Muscle of arm (tissue), 14 donors: Measurements from ENCODE around the gene SFT2D3. TPM values are rescaled to one million over a fixed set of nuclear protein-coding genes. Genes with fewer than 3 reads are reported as not detected.

Source experiments
- DNase-seq: peaks from one replicate; pipeline ENCODE4 v3.0.0-alpha.2; 2013
- long read RNA-seq, 11 donors: transcript quantifications; one replicate each; lab custom pipeline, GENCODE V29; 2026
- polyA plus RNA-seq, 12 donors: library from polyadenylated mRNA; unstranded; fragments of 120-200 nt; gene quantifications; one replicate each; pipeline ENCODE4 v1.2.1, GENCODE V29; 2013; ENCODE audit not compliant: insufficient read length in 12 of 12

Gene SFT2D3, protein sequence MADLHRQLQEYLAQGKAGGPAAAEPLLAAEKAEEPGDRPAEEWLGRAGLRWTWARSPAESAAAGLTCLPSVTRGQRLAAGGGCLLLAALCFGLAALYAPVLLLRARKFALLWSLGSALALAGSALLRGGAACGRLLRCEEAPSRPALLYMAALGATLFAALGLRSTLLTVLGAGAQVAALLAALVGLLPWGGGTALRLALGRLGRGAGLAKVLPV
- polyA plus RNA-seq = not detected
- long read RNA-seq, donor 1, transcript SFT2D3-201 (1 exons, 3,735 nt) = major isoform, 33 of 33 reads
- long read RNA-seq, donor 1, partial matches to known transcripts = 0 of 33 reads
- long read RNA-seq, donor 1, other reads (novel, unspliced or antisense) = 0 of 33 reads
- long read RNA-seq, donor 2, transcript SFT2D3-201 (1 exons, 3,735 nt) = major isoform, 23 of 87 reads
- long read RNA-seq, donor 2, partial matches to known transcripts = 64 of 87 reads
- long read RNA-seq, donor 2, other reads (novel, unspliced or antisense) = 0 of 87 reads
- long read RNA-seq, donor 3, transcript SFT2D3-201 (1 exons, 3,735 nt) = major isoform, 16 of 16 reads
- long read RNA-seq, donor 3, partial matches to known transcripts = 0 of 16 reads
- long read RNA-seq, donor 3, other reads (novel, unspliced or antisense) = 0 of 16 reads
- long read RNA-seq, donor 4, transcript SFT2D3-201 (1 exons, 3,735 nt) = major isoform, 6 of 16 reads
- long read RNA-seq, donor 4, partial matches to known transcripts = 10 of 16 reads
- long read RNA-seq, donor 4, other reads (novel, unspliced or antisense) = 0 of 16 reads
- long read RNA-seq, donor 5, transcript SFT2D3-201 (1 exons, 3,735 nt) = major isoform, 18 of 18 reads
- long read RNA-seq, donor 5, partial matches to known transcripts = 0 of 18 reads
- long read RNA-seq, donor 5, other reads (novel, unspliced or antisense) = 0 of 18 reads
- long read RNA-seq, donor 6, transcript SFT2D3-201 (1 exons, 3,735 nt) = major isoform, 16 of 16 reads
- long read RNA-seq, donor 6, partial matches to known transcripts = 0 of 16 reads
- long read RNA-seq, donor 6, other reads (novel, unspliced or antisense) = 0 of 16 reads
- long read RNA-seq, donor 7, transcript SFT2D3-201 (1 exons, 3,735 nt) = major isoform, 16 of 26 reads
- long read RNA-seq, donor 7, partial matches to known transcripts = 10 of 26 reads
- long read RNA-seq, donor 7, other reads (novel, unspliced or antisense) = 0 of 26 reads
- long read RNA-seq, donor 8, transcript SFT2D3-201 (1 exons, 3,735 nt) = major isoform, 21 of 21 reads
- long read RNA-seq, donor 8, partial matches to known transcripts = 0 of 21 reads
- long read RNA-seq, donor 8, other reads (novel, unspliced or antisense) = 0 of 21 reads
- long read RNA-seq, donor 9, transcript SFT2D3-201 (1 exons, 3,735 nt) = major isoform, 11 of 11 reads
- long read RNA-seq, donor 9, partial matches to known transcripts = 0 of 11 reads
- long read RNA-seq, donor 9, other reads (novel, unspliced or antisense) = 0 of 11 reads
- long read RNA-seq, donor 10, transcript SFT2D3-201 (1 exons, 3,735 nt) = major isoform, 19 of 19 reads
- long read RNA-seq, donor 10, partial matches to known transcripts = 0 of 19 reads
- long read RNA-seq, donor 10, other reads (novel, unspliced or antisense) = 0 of 19 reads
- long read RNA-seq, donor 11, transcript SFT2D3-201 (1 exons, 3,735 nt) = major isoform, 31 of 31 reads
- long read RNA-seq, donor 11, partial matches to known transcripts = 0 of 31 reads
- long read RNA-seq, donor 11, other reads (novel, unspliced or antisense) = 0 of 31 reads

DNA sequence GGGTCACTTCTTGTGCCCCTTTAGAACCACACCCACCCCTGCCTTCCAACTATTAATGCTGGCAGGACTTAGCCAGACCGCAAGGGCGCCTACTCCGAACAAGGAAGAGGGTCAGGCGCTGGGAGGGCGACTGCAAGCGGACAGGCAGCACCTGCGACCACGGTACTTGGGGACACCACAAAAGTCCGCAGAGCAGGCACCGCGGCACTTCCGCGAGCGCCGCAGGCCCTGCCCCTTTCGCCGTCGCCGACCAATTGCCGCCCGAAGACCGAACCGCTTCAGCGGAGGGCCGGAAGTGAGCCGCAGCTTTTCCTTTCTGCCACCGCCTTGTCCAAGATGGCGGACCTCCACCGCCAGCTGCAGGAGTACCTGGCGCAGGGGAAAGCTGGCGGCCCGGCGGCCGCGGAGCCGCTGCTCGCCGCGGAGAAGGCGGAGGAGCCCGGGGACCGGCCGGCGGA lies at the start of gene SFT2D3:
SFT2D3 (plus strand) TSS at position 305 of the 458 bp plus-strand sequence; CDS start at position 337, 32 bp downstream.
- peak; percentile 93 for DNase-seq

DNA sequence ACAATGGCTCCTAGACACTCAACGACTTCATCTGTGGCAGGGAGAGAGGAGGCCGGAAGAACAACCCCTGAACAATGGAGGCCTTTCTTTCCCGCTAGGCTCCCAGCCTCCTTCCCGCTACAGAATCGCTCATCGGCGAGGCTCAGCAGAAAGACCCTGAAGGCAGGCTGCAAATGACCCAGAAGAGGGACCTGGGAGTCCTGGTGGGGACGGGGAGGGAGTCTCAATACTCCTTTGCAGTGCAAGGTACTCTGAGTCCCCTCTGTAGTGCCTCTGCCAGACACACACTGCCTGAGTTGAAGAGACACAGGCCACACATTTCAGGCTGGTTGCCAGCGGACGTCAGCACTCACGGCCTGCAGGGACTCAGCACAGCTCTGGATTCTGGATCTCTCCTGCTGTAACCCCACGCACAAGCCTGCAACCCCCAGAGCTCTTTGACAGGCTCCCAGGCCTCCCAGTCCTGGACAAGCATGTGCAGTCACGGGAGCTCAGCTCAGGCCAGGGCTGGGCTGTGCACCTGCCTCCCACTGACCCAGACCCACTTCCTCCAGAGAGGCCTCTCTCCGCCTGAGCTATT lies 49.2 kb upstream of the SFT2D3 start:
- DNase-seq = peak; percentile 60

DNA sequence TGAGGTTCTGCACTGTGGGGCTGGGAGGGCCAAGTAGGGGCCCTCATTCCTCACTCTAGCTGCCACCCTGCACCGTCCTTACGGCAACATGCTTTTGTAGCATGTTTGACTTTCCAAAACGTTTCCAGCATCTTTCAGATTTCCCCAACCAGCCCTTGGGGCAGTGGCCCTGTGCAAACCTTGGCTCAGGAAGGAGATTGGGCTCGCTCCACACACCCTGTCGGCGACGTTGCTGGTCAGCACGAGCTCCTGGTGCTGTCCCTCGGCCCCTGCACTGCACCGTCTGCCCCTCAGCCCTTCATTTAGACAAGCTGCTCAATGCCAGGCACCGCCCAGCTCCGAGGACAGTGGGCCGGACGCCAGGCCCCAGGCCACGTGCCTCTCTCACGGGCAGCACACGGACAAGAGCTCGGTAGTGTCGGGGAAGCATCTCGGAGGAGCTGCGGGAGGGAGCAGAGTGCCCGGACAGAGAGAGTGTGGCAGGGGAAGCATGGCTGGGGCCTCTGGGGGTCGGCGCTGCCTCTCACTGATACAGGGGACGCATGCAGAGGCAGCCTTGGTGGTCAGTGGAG lies 48.4 kb upstream of the SFT2D3 start:
- no peak for DNase-seq

DNA sequence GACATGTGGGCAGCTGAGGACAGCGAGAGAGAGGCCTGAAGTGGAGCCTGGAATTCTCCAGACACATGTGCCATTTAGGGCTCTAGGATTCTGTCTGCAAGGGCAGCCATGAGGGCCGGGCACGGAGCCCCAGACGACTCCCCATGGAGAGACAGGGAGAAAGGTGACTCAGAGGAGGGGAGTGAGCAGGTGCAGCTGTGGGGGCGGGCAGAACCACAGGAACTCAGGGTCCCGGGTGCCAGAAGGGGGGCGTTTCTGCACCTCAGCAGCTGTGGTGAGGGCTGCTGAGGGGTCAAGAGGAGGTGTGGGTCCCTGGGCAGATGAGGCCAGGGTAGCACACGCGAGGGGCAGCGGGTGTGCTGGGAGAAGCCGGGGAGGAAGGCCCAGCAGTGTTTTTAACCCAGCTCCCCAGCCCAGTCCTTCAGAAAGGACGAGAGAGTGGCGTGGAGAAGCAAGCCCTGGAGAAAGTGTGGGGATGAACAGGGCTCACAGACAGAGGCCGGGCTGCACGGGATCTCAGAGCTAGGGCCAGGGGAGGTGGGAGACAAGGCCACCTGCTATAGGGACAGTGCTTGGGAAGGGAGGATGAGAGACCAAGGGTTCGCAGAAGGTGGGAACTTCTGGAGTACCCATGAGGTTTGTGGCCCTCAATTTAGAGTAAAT lies 47.7 kb upstream of the SFT2D3 start:
- DNase-seq = no peak

DNA sequence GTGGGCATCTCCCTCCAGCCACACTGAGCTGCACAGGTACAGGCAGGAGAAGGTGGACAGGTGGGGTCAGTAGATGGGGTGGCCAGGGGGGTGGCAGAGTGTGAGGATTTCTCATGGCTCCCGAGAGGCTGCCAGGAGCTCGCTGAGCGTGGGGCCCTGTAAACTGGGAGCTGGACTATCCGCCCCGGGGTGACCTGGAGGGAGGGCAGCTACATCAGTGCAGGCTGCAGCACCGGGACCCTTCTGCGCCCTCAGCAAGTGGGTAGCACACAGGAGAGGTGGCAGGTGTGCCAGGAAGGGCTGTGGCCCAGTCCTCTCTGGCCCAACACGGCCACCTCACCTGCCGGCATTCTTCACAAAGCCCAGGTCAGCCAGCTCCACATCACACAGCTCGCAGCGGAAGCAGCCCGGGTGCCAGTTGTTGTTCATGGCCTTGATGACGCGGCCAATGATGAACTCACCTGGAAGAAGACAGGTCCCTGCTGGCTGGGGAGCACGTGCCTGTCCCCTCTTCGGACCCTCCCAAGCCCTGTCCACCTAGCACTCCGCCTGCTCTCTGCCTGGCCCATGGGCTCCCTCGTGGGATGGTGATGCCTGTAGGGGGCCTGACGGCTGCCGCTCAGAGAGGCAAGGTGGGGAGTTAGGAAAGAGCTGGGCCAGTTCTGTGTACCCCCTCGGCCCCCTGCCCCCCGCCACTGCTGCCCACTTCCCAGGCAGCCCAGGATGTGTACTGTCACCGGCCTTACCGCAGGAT lies 47.0 kb upstream of the SFT2D3 start:
- no peak for DNase-seq

DNA sequence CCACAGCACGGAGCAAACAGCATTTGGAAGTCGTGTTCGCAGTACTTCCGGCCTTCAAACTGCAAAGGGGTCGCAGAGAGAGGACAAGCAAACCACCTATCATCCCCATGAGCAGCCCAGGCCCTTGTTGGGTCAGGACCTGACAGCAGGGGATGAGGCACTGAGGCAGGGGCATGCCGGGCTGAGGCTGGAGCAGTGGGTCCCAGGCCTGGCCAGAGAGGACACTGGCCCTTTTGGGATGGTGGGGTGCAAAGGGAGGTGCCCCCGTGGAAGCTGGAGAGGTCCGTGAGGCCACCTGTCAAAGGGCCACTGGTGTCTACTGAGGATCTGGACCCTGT lies 46.5 kb upstream of the SFT2D3 start:
- DNase-seq = no peak

DNA sequence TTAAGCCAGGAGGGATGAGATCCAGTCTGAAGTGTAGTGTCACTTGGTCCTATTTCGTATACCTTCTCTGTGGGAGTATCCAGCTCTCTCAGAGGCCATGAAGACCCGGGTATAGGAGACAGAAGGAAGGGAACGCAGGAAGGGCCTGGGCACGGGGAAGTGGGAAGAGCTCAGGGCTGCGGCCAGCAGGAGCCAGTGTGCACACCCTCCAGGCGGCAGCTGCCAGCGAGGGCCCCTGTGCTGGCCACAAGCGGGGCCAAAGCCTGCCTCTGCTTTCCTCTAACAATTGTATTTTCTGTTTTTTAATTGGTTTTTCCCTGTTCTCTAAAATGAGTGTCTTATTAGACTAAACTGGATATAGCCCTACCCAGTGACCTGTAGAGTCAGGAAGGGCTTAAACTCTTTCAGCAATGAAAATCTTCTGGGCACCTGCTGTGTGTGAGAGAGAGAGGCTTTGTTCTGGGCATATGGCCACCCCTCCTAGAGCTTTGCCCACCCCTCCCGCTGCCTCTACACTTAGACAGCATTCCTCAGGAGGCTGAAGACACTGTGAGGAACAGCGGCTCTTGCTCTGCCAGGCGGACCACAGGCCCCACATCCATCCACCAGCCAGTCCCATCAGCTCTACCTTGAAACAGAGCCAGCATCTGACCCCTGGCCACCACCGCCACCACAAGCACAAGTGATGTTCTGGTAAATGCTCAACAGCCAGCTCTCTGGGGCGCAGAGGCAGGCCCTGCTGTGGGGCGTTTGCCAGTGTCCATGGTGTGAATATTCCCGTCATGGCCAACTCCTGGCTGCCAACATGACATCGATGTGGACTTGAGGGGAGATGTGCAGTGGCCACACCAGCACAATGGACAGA lies 45.9 kb upstream of the SFT2D3 start:
- no peak for DNase-seq

DNA sequence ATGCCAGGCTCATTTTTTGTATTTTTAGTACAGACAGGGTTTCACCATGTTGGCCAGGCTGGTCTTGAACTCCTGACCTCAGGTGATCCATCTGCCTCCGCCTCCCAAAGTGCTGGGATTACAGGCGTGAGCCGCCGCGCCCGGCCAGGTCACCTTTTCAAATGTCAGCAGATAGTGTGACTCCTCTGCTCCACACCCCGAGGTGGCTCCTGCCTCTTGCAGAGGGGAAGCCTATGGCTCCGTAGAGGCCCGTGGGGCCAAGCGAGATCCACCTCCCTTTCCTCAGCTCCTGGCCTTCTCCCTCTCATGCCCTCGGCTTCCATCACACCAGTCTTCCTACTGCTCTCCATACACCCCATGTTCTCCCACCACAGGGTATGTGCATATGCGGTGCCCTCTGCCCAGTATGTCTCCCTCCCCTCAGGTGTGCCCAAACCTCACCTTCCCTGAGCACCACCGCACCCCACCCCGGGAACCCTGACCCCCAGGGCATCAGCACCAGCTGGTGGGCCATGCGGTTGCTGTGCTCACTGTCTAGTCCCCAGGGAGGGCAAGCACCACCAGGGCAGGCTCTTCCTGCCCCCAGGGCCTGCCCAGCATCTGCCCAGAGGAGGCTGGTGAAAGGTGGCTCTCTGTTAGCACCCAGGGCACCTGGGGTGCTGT lies 44.6 kb upstream of the SFT2D3 start:
- no peak for DNase-seq

DNA sequence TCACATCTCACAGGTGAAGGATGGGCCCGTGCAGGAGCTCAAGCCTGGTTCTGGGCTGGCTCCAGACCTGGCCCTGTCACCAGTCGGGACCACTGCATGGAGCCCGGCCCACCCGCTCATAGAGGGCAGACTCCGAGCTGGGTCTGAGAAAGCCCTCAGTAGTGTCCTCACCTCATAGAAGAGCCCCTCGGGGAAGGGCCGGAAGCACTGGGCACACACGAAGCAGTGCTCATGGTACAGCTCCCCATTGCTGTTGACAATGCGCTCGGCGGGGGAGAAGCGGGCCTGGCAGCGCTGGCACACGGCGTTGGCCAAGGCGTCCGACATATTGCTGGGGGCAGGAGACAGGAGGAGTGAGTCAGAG lies 44.1 kb upstream of the SFT2D3 start:
- DNase-seq = no peak

DNA sequence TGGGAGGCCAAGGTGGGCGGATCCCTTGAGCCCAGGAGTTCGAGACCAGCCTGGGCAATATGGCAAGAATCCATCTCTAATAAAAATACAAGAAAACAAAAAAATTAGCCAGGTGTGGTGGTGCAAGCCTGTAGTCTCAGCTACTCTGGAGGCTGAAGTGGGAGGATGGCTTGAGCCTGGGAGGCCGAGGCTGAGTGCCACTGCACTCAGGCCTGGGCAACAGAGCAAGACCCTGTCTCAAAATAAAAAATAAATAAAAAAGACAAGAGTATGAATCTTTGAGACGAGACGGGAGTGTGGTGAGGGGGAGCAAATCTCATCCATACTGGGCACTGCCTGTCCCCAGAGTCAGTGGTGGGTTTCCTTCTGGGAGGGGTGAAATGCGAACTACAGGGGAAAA lies 43.2 kb upstream of the SFT2D3 start:
- DNase-seq = no peak

DNA sequence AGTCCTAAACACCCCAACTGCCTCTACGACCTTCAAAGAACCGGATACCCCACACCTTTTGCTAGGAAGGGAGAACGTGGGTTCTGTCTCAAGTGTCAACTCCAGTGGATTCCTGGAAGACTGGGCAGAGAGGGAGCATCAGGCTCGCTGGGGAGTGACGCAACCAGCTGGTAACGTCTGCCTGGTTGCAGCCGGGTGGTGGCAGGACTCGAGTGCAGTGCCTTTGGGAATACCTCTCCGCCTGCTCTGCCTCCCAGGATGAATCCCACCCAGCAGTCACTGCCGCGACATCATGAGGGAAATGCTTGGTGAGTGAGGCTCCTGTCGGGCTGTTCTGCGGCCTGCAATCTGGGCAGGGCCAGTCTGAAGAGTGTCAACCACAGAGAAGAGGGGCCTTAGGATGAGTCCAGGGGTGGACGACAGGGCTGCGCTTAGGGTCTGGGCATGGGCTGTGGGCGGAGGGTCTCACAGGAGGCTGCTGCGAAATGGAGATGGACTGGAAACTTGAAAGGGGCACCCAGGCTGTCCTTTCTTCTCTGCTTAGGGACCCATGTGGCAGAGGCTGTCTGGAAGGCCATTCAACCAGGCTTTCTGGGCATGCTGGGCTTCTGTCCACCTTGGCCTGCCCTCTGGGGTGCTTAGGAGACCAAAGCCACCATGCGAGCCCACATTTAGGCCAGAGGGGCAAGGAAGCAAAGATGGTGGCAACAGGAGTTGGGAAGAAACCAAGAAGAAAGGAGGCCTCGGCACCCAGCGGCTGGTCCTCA lies 42.5 kb upstream of the SFT2D3 start:
- no peak for DNase-seq

DNA sequence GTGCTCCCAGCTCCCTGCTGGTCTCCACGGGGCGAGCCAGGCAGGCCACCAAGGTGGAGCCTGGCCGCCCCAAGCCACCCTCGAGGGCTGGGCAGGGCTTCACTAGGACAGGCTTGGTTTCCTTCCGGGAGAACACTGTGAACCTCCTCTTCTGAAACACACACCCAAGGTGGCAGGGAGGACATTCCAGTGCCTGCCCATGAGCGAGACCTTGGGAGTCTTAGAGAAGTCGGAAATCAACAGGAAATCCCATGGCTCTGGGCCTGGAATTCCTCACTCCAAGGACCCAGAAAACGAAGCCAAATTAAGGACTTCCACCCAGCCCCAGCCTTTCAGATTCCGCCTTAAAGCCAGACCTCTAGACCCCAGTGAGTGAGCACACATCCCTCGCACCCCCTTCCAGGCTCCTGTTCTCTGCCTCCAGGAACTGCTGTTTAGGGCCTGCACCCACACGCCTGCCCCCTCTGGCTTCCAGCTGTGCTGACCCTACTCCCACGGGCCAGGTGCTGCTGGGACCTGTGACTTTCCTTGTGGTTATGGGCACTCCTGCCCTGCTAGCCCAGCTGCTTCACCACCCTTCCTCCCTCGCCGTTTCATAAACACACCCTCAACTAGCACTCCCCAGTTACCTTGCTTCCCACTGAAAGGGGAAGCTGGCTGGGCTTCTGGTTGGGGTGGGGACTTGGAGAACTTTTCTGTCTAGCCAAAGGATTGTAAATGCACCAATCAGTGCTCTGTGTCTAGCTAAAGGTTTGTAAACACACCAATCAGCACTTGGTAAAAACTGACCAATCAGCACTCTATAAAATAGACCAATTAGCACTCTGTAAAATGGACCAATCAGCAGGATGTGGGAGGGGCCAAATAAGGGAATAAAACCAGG lies 41.6 kb upstream of the SFT2D3 start:
- DNase-seq = no peak

DNA sequence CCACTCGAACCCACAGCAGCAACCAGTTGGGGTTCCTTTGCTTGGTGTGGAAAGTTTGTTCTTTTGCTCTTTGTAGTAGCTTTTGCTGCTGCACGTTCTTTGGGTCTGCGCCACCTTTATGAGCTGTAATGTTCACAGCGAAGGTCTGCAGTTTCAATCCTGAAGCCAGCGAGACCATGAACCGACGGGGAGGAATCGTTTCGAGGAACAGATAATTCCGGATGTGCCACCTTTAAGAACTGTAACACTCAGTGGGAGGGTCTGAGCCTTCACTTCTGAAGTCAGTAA lies 41.1 kb upstream of the SFT2D3 start:
- no peak for DNase-seq

DNA sequence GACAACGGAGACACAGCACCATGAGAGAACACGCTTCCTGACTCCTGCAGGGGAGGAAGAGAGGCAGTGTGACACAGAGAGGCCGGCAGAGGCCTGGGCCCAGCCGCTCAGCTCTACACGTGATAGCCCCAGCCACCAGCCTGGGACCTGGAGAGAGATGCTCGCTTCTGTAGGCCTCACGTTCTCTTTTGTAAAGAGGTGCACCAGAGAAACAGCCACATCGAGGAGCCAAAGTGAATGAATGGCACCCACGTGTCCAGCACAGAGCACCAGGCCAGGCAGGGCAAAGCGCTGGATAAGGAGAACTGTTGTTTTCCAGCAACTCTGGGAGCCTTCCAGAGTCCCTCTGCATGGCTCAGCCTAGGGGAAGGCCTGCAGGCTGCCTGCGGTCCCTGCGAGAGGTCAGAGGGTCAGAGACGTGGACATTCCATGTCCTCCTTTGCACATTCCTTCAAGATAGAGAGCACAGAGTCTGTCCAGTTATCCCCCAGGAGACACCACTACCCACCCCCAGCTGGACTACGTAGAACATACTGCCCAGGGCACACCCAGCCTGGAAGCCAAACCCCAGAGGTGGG lies 40.1 kb upstream of the SFT2D3 start:
- DNase-seq = no peak

DNA sequence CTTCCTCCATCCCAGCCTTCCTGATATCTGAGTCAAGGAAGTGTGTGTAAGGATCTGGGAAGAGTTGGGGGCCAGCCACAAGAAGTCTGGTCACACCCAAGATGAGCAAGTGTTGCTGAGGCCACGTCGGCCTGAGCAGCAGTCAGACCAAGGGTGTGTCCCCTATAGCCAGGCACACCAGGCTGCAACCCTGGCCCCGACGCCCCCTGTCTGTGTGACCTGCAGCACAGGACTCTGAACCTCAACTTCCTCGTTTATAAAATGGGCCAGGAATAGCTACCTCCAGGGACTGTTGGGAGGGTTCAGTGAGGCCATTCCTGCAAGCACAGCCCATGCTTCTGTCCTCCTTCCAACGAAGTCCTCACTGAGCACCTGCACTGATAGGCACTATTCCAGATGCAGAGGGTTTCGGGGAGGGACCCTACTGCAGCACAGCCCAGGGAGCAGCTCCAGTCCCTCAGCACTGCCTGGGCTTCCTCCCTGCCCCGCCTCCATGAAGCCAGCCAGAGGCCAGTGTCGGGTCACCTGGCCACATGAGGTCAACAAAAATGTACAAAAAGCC lies 39.3 kb upstream of the SFT2D3 start:
- DNase-seq = no peak
